GM12878 (cell line): Measurements from ENCODE around the gene ME3. TPM values are rescaled to one million over a fixed set of nuclear protein-coding genes. Genes with fewer than 3 reads are reported as not detected.

ENCODE experiments used
- ATAC-seq: fragments of 200-7000 bp; cut with Tn5 transposase; 3 replicates; pipeline ENCODE4 v1.9.1; 2020; ENCODE audit warnings: mild to moderate bottlenecking, moderate library complexity
- BruUV-seq: library from RNA; stranded (reverse); fragments of 400-500 nt; replicated peaks from 2 replicates; lab custom pipeline; 2021; lab: Mats Ljungman, UMichigan
- CTCF ChIA-PET: fragments of 300-600 bp; sonication (Branson Sonifier 250); formaldehyde crosslinking; extraction: SDS; loops from one replicate; lab custom pipeline; 2021; ENCODE audit warnings: inconsistent platforms; lab: Yijun Ruan, JAX
- POLR2A ChIA-PET: fragments of 350-600 bp; formaldehyde crosslinking; extraction: SDS; loops from one replicate; lab custom pipeline; 2021; ENCODE audit warnings: inconsistent platforms; lab: Charles Lee
- RAD21 ChIA-PET: fragments of 300-600 bp; sonication (Branson Sonifier 250); formaldehyde crosslinking; loops from one replicate; lab custom pipeline; 2023; ENCODE audit warnings: antibody characterized with exemption; ENCODE audit not compliant: unreplicated experiment; lab: Charles Lee
- SMC1A ChIA-PET: fragments of 300-600 bp; sonication (Branson Sonifier 250); formaldehyde crosslinking; loops from one replicate; lab custom pipeline; 2023; ENCODE audit not compliant: unreplicated experiment, uncharacterized antibody; lab: Charles Lee
- DNase-seq: peaks from one replicate; pipeline ENCODE4 v3.0.0-alpha.2; 2011; ENCODE audit warnings: low read depth, low spot score
- FAIRE-seq: peaks from 3 replicates; lab custom pipeline; 2011; peaks lifted over from hg19 to GRCh38; lab: Jason Lieb, UNC
- H2AFZ ChIP-seq: 2 replicates; pipeline ENCODE4 v1.6.0; 2011; ENCODE audit warnings: low read depth, low read length, control low read depth; ENCODE audit not compliant: control insufficient read depth
- H3K27ac ChIP-seq: 2 replicates; pipeline ENCODE4 v1.5.1; 2011; ENCODE audit warnings: control low read depth; ENCODE audit not compliant: control insufficient read depth, insufficient read depth
- H3K27me3 ChIP-seq, 2 experiments: replicated peaks in 1 of 2; 2 replicates each; pipeline versions ENCODE4 v1.6.0 to v1.6.1; 2011; ENCODE audit warnings: low read length in 1 of 2; ENCODE audit not compliant: control insufficient read depth in 2 of 2, insufficient read depth in 2 of 2
- H3K36me3 ChIP-seq, 2 experiments: 2 replicates each; pipeline ENCODE4 v1.5.1; 2011; ENCODE audit warnings: low read length in 1 of 2; ENCODE audit not compliant: control insufficient read depth in 2 of 2, insufficient read depth in 2 of 2
- H3K4me1 ChIP-seq: 2 replicates; pipeline ENCODE4 v1.6.1; 2011; ENCODE audit warnings: mild to moderate bottlenecking, low read length, moderate library complexity, mixed read lengths; ENCODE audit not compliant: control insufficient read depth, insufficient read depth
- H3K4me2 ChIP-seq: 2 replicates; pipeline ENCODE4 v1.6.0; 2011; ENCODE audit warnings: control low read depth; ENCODE audit not compliant: control insufficient read depth, insufficient read depth
- H3K4me3 ChIP-seq: fragments of 200-600 bp; sonication (generic); 2 replicates; pipeline ENCODE4 v1.5.1; 2016
- H3K79me2 ChIP-seq: 2 replicates; pipeline ENCODE4 v1.6.0; 2011; ENCODE audit warnings: low read length; ENCODE audit not compliant: control insufficient read depth, insufficient read depth
- H3K9ac ChIP-seq: 2 replicates; pipeline ENCODE4 v1.8.0; 2011; ENCODE audit warnings: low read length, control low read depth, mixed read lengths; ENCODE audit not compliant: control insufficient read depth, insufficient read depth
- H3K9me3 ChIP-seq: replicated peaks from 3 replicates; pipeline ENCODE4 v1.5.1; 2011; ENCODE audit warnings: mild to moderate bottlenecking, low read length; ENCODE audit not compliant: control insufficient read depth, insufficient read depth
- H4K20me1 ChIP-seq: 2 replicates; pipeline ENCODE4 v1.6.0; 2011; ENCODE audit not compliant: control insufficient read depth, insufficient read depth
- CHD1 ChIP-seq: IDR thresholded peaks from 2 replicates; pipeline ENCODE4 v1.6.1; 2012; ENCODE audit warnings: low read depth, low read length, improper control_type of control experiment
- CHD4 ChIP-seq: fragments of 200-600 bp; sonication (generic); IDR thresholded peaks from 2 replicates; pipeline ENCODE4 v1.6.1; 2016; ENCODE audit warnings: mild to moderate bottlenecking
- EGR1 ChIP-seq, 2 experiments: IDR thresholded peaks; 1 replicate in 1 of 2; 2 replicates in 1 of 2; pipeline ENCODE4 v1.6.1; 2011 to 2012; ENCODE audit warnings: low read depth in 2 of 2, low read length in 2 of 2, borderline replicate concordance in 1 of 2, mild to moderate bottlenecking in 1 of 2, moderate library complexity in 1 of 2
- IRF5 ChIP-seq: fragments of 450-650 bp; IDR thresholded peaks from 2 replicates; pipeline ENCODE4 v1.6.1; 2017; ENCODE audit warnings: borderline replicate concordance
- KDM1A ChIP-seq: fragments of 200-600 bp; sonication (generic); IDR thresholded peaks from 2 replicates; pipeline ENCODE4 v1.6.1; 2016; ENCODE audit warnings: borderline replicate concordance
- MTA2 ChIP-seq: fragments of 450-650 bp; IDR thresholded peaks from 2 replicates; pipeline ENCODE4 v1.6.1; 2016; ENCODE audit warnings: low read depth, mild to moderate bottlenecking, moderate library complexity
- POLR2AphosphoS2 ChIP-seq: IDR thresholded peaks from 2 replicates; pipeline ENCODE4 v1.6.1; 2011; ENCODE audit warnings: low read depth, mild to moderate bottlenecking, low read length, improper control_type of control experiment, moderate library complexity
- RFX5 ChIP-seq: IDR thresholded peaks from 2 replicates; pipeline ENCODE4 v1.6.1; 2011; ENCODE audit warnings: low read depth, low read length, improper control_type of control experiment
- SIX5 ChIP-seq: IDR thresholded peaks from 2 replicates; pipeline ENCODE4 v1.6.1; 2011; ENCODE audit warnings: mild to moderate bottlenecking, low read depth, low read length, moderate library complexity; ENCODE audit not compliant: severe bottlenecking
- SMC3 ChIP-seq: IDR thresholded peaks from 2 replicates; pipeline ENCODE4 v1.6.1; 2011; ENCODE audit warnings: low read length, improper control_type of control experiment, borderline replicate concordance
- SRF ChIP-seq, 2 experiments: IDR thresholded peaks; 2 replicates each; pipeline ENCODE4 v1.6.1; 2011; ENCODE audit warnings: low read depth in 2 of 2, low read length in 2 of 2, mild to moderate bottlenecking in 1 of 2, moderate library complexity in 1 of 2
- SUPT20H ChIP-seq: IDR thresholded peaks from 2 replicates; pipeline ENCODE4 v1.6.1; 2011; ENCODE audit warnings: low read depth, mild to moderate bottlenecking, low read length, moderate library complexity, borderline replicate concordance; ENCODE audit not compliant: control insufficient read depth
- WRNIP1 ChIP-seq: IDR thresholded peaks from 2 replicates; pipeline ENCODE4 v1.6.1; 2011; ENCODE audit warnings: low read depth, low read length, improper control_type of control experiment, borderline replicate concordance
- YBX1 ChIP-seq: fragments of 450-650 bp; IDR thresholded peaks from 2 replicates; pipeline ENCODE4 v1.6.1; 2016; ENCODE audit warnings: antibody characterized with exemption
- WGBS: methylation state at CpG from one replicate; pipeline ENCODE4 v1.1.6; 2016; ENCODE audit warnings: low lambda C conversion rate; ENCODE audit not compliant: insufficient replicate concordance, insufficient coverage; ENCODE audit errors: missing lambda C conversion rate; 5-methylcytosine and 5-hydroxymethylcytosine counted together
- in situ Hi-C: fragments of 300-500 bp; cut with MboI; formaldehyde crosslinking; loops from 9 replicates; pipeline ENCODE4 v1.14.3; 2018; ENCODE audit warnings: mixed read lengths
- intact Hi-C: fragments of 100-400 bp; cut with micrococcal nuclease; formaldehyde crosslinking; loops from one replicate; pipeline ENCODE4 v1.14.2; 2022; ENCODE audit not compliant: unreplicated experiment
- polyA plus RNA-seq, 11 experiments: library from polyadenylated mRNA; depleted of rRNA in 4 of 11; unstranded in 6 of 11; stranded (reverse) in 5 of 11; fragments of >200 nt; fragmentation: Nextera tagmentation in 4 of 11; fragmentation: Illumina TruSeq in 1 of 11; extraction: Ambion mirVana in 4 of 11; extraction: Trizol in 1 of 11; gene quantifications; 1 replicate in 1 of 11; 2 replicates in 10 of 11; pipeline versions ENCODE4 v1.2.1 to v1.2.3, GENCODE V29; 2011 to 2016; ENCODE audit warnings: inconsistent platforms in 2 of 11, missing spikeins in 2 of 11, low read depth in 1 of 11
- total RNA-seq, 4 experiments: library from RNA; depleted of rRNA in 3 of 4; stranded (reverse); fragments of >200 nt in 3 of 4; fragmentation: Illumina TruSeq in 1 of 4; extraction: Trizol in 1 of 4; gene quantifications; 2 replicates each; pipeline versions ENCODE4 v1.2.1 to v1.2.3, GENCODE V29; 2013 to 2021
- TF ChIP-seq, protein P1 (sequence below): fragments of 450-650 bp; IDR thresholded peaks from 2 replicates; pipeline ENCODE4 v1.6.1; 2018; ENCODE audit warnings: borderline replicate concordance, mild to moderate bottlenecking; ENCODE audit not compliant: partially characterized antibody

ME3 gene
- total and polyA plus RNA-seq, 10 of the 15 experiments (the other 5 are each of a cell fraction or from before 2014, with no cell fraction given): 0.06 to 0.40 (median 0.19) TPM; not detected in 2

DNA sequence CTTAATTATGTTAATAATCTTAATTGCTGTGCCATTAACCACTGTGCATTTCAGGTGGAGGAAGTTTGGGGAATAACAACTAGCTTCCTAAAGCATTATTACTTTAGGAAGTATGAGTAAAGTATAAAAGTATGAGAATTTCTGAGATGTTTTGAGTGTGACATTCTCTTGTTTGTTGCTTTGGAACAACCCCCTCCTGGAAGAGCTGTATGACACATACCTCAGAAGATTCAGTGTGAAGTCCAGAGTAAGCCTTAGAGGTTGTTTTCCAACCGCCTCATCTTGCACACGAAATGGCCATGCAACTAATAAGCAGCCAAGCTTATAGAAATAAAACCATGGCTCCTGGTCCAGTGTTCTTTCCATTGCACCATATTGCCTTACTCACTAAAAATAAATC lies 276.0 kb downstream of the ME3 start:
- Histone ChIP-seq H3K4me2 (no peak overlapping the region), H3K9me3 (no peaks in the 10 kb centered on the region), H3K9ac (no peak overlapping the region), H2AFZ (no peak overlapping the region), H3K27me3 (no peaks in the 10 kb centered on the region), H3K4me3 (no peak overlapping the region), H3K27ac (no peak overlapping the region), H3K4me1 (no peaks in the 10 kb centered on the region), H3K79me2 (no peaks in the 10 kb centered on the region), H4K20me1 (no peaks in the 10 kb centered on the region), H3K36me3 (no peaks in the 10 kb centered on the region)
- no peak for DNase-seq
- ChIA-PET POLR2A (no interaction called here), SMC1A (interaction anchor here (0.8 to 1.1 kb wide), 2 partner anchors 9 to 16 kb away, joined by 3 to 4 read pairs; no protein-coding TSS in a partner anchor), RAD21 (no interaction called here), CTCF (no interaction called here)
- FAIRE-seq: no peak
- in situ Hi-C loops (no loop called here), intact Hi-C loops (no loop called here)
- TF ChIP-seq SMC3 (no peak), IRF5 (no peak), WRNIP1 (no peak), CHD4 (no peak)
- BruUV-seq: no TSS peak
- WGBS: 88% methylated on average over 2 of the region's 2 CpGs
- ATAC-seq: no peak

DNA sequence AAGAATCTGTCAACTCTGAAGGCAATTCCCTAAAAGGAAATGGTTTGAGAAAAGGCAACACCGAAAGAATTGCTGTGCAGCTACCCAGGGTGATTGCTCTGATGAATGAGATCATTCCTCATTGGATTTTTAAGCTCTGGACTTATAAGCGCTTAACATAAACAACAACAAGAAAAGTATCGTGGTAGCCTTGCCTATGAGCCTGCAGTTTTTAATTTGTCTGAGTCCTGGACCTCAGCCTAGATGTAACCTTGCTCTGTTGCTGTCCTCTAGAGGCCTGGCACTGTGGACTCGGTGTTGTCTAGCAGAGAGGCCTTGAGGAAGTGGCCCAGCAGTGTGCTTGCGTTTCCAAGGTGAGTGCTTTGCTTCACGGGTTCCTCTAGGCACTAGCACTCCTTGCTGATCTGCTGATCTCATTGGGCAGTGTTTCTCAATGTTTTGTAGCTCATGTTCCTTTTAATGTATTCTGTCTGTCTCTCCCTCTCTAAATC lies 277.3 kb downstream of the ME3 start:
- BruUV-seq: no TSS peak
- FAIRE-seq (no peak), DNase-seq (no peak), ATAC-seq (peak; percentile 31; the same call in 1 of the 3 replicates)
- no peaks in the 10 kb centered on the region for H3K4me1 ChIP-seq
- ChIA-PET SMC1A (interaction anchor here (0.6 to 1.7 kb wide), 3 partner anchors 9 to 146 kb away, joined by 3 to 6 read pairs (median 4); no protein-coding TSS in a partner anchor), POLR2A (no interaction called here), CTCF (no interaction called here), RAD21 (no interaction called here)
- H3K79me2 ChIP-seq: no peaks in the 10 kb centered on the region
- H3K9ac ChIP-seq: no peak overlapping the region
- H3K4me3 ChIP-seq: no peak overlapping the region
- 46% methylated on average over 6 of the region's 6 CpGs for WGBS
- H3K27me3 ChIP-seq: no peaks in the 10 kb centered on the region
- no peaks in the 10 kb centered on the region for H3K36me3 ChIP-seq
- no peak overlapping the region for H3K27ac ChIP-seq
- H2AFZ ChIP-seq: no peak overlapping the region
- in situ Hi-C loops (no loop called here), intact Hi-C loops (no loop called here)
- no peaks in the 10 kb centered on the region for H4K20me1 ChIP-seq
- H3K9me3 ChIP-seq: no peaks in the 10 kb centered on the region
- H3K4me2 ChIP-seq: no peak overlapping the region
- no peak for TF ChIP-seq RFX5
- no peak for TF ChIP-seq YBX1
- TF ChIP-seq EGR1 (IDR thresholded peaks at IDR 0.05; ENCODE audit: borderline replicate concordance in 1 of 2, low read depth in 2 of 2, low read length in 2 of 2): no peak
- no peak for TF ChIP-seq CHD1
- no peak for TF ChIP-seq KDM1A
- no peak for TF ChIP-seq POLR2AphosphoS2
- no peak for TF ChIP-seq SIX5
- TF ChIP-seq SRF (IDR thresholded peaks at IDR 0.05; ENCODE audit: low read depth in 2 of 2, low read length in 2 of 2): no peak
- no peak for TF ChIP-seq SUPT20H
- TF ChIP-seq MTA2: no peak
- TF ChIP-seq, protein P1, sequence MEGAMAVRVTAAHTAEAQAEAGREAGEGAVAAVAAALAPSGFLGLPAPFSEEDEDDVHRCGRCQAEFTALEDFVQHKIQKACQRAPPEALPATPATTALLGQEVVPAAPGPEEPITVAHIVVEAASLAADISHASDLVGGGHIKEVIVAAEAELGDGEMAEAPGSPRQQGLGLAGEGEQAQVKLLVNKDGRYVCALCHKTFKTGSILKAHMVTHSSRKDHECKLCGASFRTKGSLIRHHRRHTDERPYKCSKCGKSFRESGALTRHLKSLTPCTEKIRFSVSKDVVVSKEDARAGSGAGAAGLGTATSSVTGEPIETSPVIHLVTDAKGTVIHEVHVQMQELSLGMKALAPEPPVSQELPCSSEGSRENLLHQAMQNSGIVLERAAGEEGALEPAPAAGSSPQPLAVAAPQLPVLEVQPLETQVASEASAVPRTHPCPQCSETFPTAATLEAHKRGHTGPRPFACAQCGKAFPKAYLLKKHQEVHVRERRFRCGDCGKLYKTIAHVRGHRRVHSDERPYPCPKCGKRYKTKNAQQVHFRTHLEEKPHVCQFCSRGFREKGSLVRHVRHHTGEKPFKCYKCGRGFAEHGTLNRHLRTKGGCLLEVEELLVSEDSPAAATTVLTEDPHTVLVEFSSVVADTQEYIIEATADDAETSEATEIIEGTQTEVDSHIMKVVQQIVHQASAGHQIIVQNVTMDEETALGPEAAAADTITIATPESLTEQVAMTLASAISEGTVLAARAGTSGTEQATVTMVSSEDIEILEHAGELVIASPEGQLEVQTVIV: no peak
